ENCODE measurements around the gene TSPOAP1. TPM values are rescaled to one million over a fixed set of nuclear protein-coding genes. Genes with fewer than 3 reads are reported as not detected.

Gene TSPOAP1
- total RNA-seq, 4 donors from 2014 or later: 11.4 to 16.3 (median 13.0) TPM

GRCh38 chr17:58277802-58278595, 50.6 kb downstream of the TSPOAP1 start:
- H3K4me3 ChIP-seq: no peak overlapping the region
- 85 to 86% methylated on average over 36 of the region's 36 CpGs for WGBS, 2 donors
- DNase-seq (ENCODE audit: low spot score in 2 of 2): no peak
- H3K9me3 ChIP-seq: no peaks in the 10 kb centered on the region
- TF ChIP-seq POLR2A (IDR thresholded peaks at IDR 0.05): no peak
- TF ChIP-seq, protein P1, sequence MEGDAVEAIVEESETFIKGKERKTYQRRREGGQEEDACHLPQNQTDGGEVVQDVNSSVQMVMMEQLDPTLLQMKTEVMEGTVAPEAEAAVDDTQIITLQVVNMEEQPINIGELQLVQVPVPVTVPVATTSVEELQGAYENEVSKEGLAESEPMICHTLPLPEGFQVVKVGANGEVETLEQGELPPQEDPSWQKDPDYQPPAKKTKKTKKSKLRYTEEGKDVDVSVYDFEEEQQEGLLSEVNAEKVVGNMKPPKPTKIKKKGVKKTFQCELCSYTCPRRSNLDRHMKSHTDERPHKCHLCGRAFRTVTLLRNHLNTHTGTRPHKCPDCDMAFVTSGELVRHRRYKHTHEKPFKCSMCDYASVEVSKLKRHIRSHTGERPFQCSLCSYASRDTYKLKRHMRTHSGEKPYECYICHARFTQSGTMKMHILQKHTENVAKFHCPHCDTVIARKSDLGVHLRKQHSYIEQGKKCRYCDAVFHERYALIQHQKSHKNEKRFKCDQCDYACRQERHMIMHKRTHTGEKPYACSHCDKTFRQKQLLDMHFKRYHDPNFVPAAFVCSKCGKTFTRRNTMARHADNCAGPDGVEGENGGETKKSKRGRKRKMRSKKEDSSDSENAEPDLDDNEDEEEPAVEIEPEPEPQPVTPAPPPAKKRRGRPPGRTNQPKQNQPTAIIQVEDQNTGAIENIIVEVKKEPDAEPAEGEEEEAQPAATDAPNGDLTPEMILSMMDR (IDR thresholded peaks at IDR 0.05): no peak
- no peak for TF ChIP-seq EP300 (IDR thresholded peaks at IDR 0.05)
- H3K27ac ChIP-seq: no peak overlapping the region
- peaks cover 0 to 28% of the 10 kb centered on the region in 2 donors for H3K27me3 ChIP-seq
- no peaks in the 10 kb centered on the region for H3K36me3 ChIP-seq
- H3K4me1 ChIP-seq: peaks cover 0 to 12% (median 0%) of the 10 kb centered on the region in 4 donors

DNA sequence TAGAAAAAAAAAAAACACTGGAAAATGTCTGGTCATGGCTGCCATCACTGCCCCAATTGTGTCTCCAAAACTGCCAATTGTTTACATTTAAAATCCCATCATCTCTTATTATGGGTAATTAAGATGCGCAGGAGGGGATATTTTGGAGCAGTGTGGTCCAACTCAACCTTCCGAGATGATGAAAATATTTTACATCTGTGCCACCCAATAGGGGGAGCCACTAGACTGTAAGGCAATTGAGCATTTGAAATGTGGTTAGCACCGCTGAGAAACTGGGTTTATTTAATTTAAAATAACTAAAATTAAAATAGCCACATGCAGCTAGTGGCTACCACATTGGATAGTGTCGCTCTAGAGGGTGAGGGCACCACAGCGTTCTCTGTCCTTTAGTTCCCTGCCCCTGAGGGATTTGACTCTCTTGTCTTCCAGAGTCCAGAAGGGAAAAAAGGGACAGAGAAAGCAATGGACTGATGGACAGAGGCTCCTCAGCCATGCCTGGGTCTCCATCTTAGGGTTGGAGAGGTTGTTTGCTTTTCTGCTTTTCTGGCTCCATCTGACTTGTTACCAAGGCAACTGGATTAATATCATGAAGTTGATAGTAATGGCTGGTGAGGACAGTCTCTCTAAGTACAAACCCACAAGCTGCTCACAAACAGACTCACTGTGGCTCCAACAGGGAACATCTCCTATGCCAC, 51.3 kb downstream of the TSPOAP1 start:
- H3K9me3 ChIP-seq: no peaks in the 10 kb centered on the region
- no peak overlapping the region for H3K27ac ChIP-seq
- WGBS, 2 donors: 56 to 65% methylated on average over 5 of the region's 5 CpGs
- no peak overlapping the region for H3K4me3 ChIP-seq
- peaks cover 0 to 28% of the 10 kb centered on the region in 2 donors for H3K27me3 ChIP-seq
- TF ChIP-seq, protein P1 (IDR thresholded peaks at IDR 0.05): peak in 2 of 5 experiments; percentile 23
- TF ChIP-seq EP300 (IDR thresholded peaks at IDR 0.05): no peak
- H3K4me1 ChIP-seq: peaks cover 0 to 12% (median 0%) of the 10 kb centered on the region in 4 donors
- H3K36me3 ChIP-seq: no peaks in the 10 kb centered on the region
- no peak for DNase-seq (ENCODE audit: low spot score in 2 of 2)

- peaks cover 0 to 28% of the 10 kb centered on the region in 2 donors for H3K27me3 ChIP-seq
- H3K36me3 ChIP-seq: no peaks in the 10 kb centered on the region
- no peak overlapping the region for H3K27ac ChIP-seq
- 43% methylated on average over 2 of the region's 2 CpGs; no CpG with 5 or more reads in 1 of the 2 donors for WGBS, 2 donors
- no peak for DNase-seq (ENCODE audit: low spot score in 2 of 2)
- H3K4me1 ChIP-seq: peaks cover 0 to 12% (median 0%) of the 10 kb centered on the region in 4 donors
- no peak overlapping the region for H3K4me3 ChIP-seq
- H3K9me3 ChIP-seq: no peaks in the 10 kb centered on the region
- TF ChIP-seq, protein P1 (IDR thresholded peaks at IDR 0.05): no peak
- TF ChIP-seq EP300 (IDR thresholded peaks at IDR 0.05) (no peak), POLR2A (IDR thresholded peaks at IDR 0.05) (no peak)
These were observed 52.2 kb downstream of the TSPOAP1 start for GRCh38 chr17:58276423-58276822.

GRCh38 chr17:58275417-58275816, 53.2 kb downstream of the TSPOAP1 start:
- 82% methylated on average over 10 of the region's 10 CpGs for WGBS, 2 donors
- H3K27me3 ChIP-seq: peaks cover 0 to 25% of the 10 kb centered on the region in 2 donors
- no peaks in the 10 kb centered on the region for H3K9me3 ChIP-seq
- no peaks in the 10 kb centered on the region for H3K36me3 ChIP-seq
- no peak for TF ChIP-seq EP300 (IDR thresholded peaks at IDR 0.05)
- TF ChIP-seq, protein P1 (IDR thresholded peaks at IDR 0.05): no peak
- no peak for TF ChIP-seq POLR2A (IDR thresholded peaks at IDR 0.05)
- H3K4me1 ChIP-seq: peaks cover 0 to 12% (median 0%) of the 10 kb centered on the region in 4 donors
- DNase-seq (ENCODE audit: low spot score in 2 of 2): no peak
- H3K4me3 ChIP-seq: no peak overlapping the region
- no peak overlapping the region for H3K27ac ChIP-seq

Measured in tibial nerve (tissue), 4 donors.